AML-193 (cell line): Measurements from ENCODE around the gene CDH6.

Experiments
- DNase-seq, 2 experiments: peaks; one replicate each; lab custom pipeline; 2025; lab: John Stamatoyannopoulos, UW

Gene CDH6

GRCh38 chr5:31377274-31377946 is 183.9 kb downstream of the CDH6 start:
- DNase-seq = no peak

- DNase-seq = no peak
These were observed 184.7 kb downstream of the CDH6 start for GRCh38 chr5:31378136-31378535.
